Inferior parietal cortex (tissue), 1 donor: Measurements from ENCODE around the gene USP40.

Experiments
- DNase-seq: peaks from one replicate; pipeline ENCODE4 v3.0.0-alpha.2; 2016; ENCODE audit errors: extremely low spot score

USP40 gene

GRCh38 chr2:233474308-233475160 lies 92.0 kb downstream of the USP40 start:
- no peak for DNase-seq

DNA sequence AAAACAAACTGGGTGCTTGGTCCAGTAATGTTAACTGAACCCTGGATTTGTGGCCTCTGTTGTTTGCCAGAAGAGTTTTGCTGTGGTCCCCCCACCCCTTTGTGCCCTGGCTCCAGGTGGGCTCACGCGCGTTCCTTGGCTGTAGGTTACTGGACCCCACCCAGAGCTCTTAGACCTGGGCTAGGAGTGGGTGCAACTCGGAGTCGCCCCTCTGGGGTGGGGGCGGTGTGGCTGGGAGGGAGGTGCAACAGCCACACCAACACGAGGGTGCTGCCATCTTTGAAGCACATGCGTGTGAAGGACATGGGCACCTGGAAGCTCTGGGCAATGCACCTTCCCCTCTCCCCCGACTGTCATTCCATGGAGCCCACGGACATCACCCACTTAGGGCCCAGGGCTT lies 92.7 kb downstream of the USP40 start:
- DNase-seq: no peak

DNA sequence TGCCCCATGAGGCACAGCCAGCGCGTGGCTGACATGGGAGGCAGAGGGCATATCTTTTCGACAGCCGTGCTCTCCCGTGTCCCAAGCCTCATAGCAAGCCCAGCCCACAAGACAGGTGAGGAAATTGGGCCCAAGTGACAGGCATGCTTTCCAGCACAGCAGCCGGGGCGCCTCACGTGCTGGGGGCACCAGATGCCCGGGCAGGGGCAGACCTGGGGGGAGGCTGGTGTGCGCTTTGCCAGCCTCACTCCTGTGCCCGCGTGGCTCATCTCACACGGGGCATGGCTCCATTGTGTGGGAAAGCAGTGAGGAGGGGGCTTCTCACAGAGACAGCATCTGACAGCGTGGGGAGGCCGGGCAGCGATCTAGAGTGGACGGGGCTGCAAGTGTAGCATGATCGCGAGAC lies 93.2 kb downstream of the USP40 start:
- no peak for DNase-seq

GRCh38 chr2:233471291-233472035 lies 95.1 kb downstream of the USP40 start:
- no peak for DNase-seq

GRCh38 chr2:233470839-233471238 lies 95.7 kb downstream of the USP40 start:
- DNase-seq: no peak

DNA sequence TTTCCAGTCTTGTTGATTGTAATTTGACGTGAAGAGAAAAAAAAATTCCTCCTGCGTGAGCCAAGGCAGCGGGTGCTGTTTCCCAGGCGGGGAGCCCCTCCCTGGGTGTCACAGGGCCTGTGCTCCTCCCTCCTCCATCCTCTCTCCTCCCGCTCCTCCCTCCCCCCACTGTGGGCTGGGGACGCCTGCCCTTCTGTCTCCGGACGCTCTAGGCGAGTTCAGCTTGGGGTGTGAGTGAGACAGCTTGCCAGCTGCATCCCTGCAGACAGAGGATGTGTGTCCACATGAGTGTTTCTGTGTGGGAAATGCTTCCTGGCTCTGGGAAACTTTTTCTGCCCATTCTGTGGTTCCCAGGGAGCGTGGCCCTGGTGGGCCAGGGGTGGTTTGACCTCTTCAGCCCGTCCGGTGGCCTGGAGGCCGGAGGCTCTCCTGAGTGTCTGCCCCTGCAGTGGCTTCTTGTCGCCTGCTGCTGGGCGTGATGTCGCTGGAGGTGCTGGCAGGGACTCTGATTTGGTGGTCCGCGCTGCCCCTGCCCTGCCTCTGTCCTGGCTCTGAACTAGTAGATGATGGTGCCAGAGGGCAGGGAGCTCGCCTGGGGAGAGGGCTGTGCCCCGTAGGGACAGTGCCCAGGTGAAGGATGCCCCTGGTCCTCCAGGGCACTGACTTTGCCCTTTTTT lies 96.4 kb downstream of the USP40 start:
- peak; percentile 73 for DNase-seq

GRCh38 chr2:233469261-233470010 lies 97.1 kb downstream of the USP40 start:
- DNase-seq: no peak

- no peak for DNase-seq
These were observed 97.9 kb downstream of the USP40 start for GRCh38 chr2:233468741-233469110.

GRCh38 chr2:233468047-233468740 lies 98.4 kb downstream of the USP40 start:
- DNase-seq: no peak

- DNase-seq: peak; percentile 64
These were observed 99.5 kb downstream of the USP40 start for GRCh38 chr2:233466991-233467603.

DNA sequence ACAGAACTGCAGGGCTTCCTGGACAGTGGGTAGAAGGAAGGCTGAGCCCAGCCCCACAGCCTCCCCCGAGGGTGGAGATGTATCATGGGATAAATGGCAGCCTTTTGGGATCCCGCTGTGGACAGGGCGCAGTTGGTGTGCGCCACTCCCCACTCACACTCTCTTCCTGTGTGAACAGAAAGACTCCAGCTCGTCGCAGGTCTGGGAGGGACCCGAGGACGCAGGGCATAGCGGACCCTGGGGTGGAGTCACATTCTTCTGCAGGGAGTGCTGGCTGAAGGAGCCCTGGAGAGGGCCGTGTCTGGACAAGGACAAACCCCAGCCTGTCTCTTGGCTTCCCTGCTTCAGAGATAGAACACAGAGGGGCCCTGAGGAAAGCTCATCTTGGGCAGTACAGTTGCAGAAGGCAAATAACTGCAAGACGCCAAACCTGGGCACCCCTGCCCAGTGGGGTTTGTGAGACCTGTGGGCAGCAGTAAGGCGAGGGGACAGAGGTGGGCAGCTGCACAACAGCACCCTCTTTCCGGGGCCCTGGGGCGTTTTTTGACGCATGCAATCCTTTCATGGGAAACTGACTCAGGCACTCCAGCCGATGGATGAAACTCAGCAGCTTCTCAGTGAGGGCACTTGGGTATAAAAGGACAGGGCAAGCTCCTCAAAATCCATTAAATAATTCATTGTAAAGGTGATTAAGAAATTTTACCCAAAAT lies 101.9 kb downstream of the USP40 start:
- DNase-seq: no peak

DNA sequence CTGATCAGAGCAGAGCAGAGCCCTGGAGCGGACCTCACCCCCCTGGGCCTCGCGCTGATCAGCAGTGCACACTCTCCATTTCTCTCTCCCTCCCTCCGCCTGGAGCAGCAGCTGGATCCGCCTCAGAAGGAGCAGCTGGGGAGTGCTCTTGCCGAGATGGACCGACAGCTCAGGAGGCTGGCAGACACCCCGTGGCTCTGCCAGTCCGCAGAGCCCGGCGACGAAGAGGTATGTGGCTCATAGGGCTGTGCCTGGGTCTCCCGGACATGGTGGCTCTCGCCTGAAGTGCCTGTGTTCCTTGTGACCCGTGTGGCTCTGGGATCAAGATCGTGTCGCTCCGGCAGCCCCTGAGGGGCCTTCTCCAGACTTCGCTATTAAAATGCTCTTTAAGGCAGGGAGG lies 102.5 kb downstream of the USP40 start:
- DNase-seq: no peak

- no peak for DNase-seq
These were observed 103.0 kb downstream of the USP40 start for GRCh38 chr2:233463586-233463985.

- DNase-seq: no peak
These were observed 103.6 kb downstream of the USP40 start for GRCh38 chr2:233462826-233463470.

- DNase-seq: no peak
These were observed 104.3 kb downstream of the USP40 start for GRCh38 chr2:233462202-233462785.

- no peak for DNase-seq
These were observed 105.1 kb downstream of the USP40 start for GRCh38 chr2:233461481-233461891.

DNA sequence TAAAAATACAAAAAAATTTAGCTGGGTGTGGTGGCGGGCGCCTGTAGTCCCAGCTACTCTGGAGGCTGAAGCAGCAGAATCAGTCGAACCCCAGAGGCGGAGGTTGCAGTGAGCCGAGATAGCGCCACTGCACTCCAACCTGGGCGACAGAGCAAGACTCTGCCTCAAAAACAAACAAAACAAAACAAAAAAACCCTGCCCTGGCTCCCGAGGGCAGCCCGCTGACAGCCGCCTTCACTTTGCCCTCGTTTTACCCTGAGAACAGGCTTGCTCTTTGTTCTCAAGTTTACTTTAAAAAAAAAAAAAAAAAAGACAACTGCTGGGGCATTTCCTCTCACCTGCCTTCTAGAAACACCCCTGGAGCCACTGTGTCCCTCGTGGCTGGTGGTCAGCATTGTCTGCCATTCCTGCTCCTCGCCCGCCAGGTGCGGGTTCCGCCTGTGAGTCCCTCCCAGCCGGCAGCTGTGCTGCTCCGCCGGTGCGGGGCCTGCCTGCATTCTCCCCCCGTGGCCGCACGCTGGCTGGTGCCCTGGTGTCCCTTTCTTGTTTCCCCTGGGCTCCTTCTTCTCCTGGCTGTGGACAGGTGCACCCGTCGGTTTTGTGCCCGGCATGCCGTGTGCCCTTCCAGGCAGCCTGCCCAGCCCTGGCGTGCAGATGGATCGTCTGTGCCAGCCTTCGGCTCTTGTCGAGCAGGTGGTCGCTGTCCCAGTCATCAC lies 105.7 kb downstream of the USP40 start:
- no peak for DNase-seq

- DNase-seq: no peak
These were observed 107.2 kb downstream of the USP40 start for GRCh38 chr2:233459426-233459825.

GRCh38 chr2:233458826-233459225 lies 107.8 kb downstream of the USP40 start:
- no peak for DNase-seq
